Keratinocyte (primary cell): Measurements from ENCODE around the gene NRF1. TPM values are rescaled to one million over a fixed set of nuclear protein-coding genes. Genes with fewer than 3 reads are reported as not detected.

Source experiments
- DNase-seq: peaks from one replicate; pipeline ENCODE4 v3.0.0-alpha.2; 2011; ENCODE audit warnings: low read depth, missing footprints, low spot score
- FAIRE-seq: peaks from 2 replicates; lab custom pipeline; 2011; peaks lifted over from hg19 to GRCh38; lab: Jason Lieb, UNC
- H2AFZ ChIP-seq: 2 replicates; pipeline ENCODE4 v1.6.0; 2012; ENCODE audit warnings: low read length, control low read depth, inconsistent platforms; ENCODE audit not compliant: control insufficient read depth
- H3K27ac ChIP-seq: 2 replicates; pipeline ENCODE4 v1.5.1; 2011; ENCODE audit warnings: low read length; ENCODE audit not compliant: control insufficient read depth, insufficient read depth
- H3K27me3 ChIP-seq: 3 replicates; pipeline ENCODE4 v1.6.0; 2011; ENCODE audit warnings: low read length; ENCODE audit not compliant: control insufficient read depth, insufficient read depth; ENCODE audit errors: extremely low read depth
- H3K36me3 ChIP-seq, 2 experiments: 2 replicates in 1 of 2; 3 replicates in 1 of 2; pipeline ENCODE4 v1.5.1; 2011; ENCODE audit warnings: low read length in 2 of 2, mild to moderate bottlenecking in 1 of 2; ENCODE audit not compliant: control insufficient read depth in 2 of 2, insufficient read depth in 2 of 2; ENCODE audit errors: extremely low read depth in 1 of 2
- H3K4me1 ChIP-seq: 3 replicates; pipeline ENCODE4 v1.5.1; 2011; ENCODE audit warnings: low read length; ENCODE audit not compliant: control insufficient read depth, insufficient read depth; ENCODE audit errors: extremely low read depth
- H3K4me2 ChIP-seq: 3 replicates; pipeline ENCODE4 v1.6.0; 2011; ENCODE audit warnings: low read depth, low read length; ENCODE audit not compliant: control insufficient read depth, insufficient read depth; ENCODE audit errors: extremely low read depth
- H3K4me3 ChIP-seq, 3 experiments: fragments of 200-600 bp in 1 of 3; sonication (generic) in 1 of 3; 2 replicates in 2 of 3; 3 replicates in 1 of 3; pipeline ENCODE4 v1.5.1; 2011 to 2016; ENCODE audit warnings: low read length in 3 of 3, mild to moderate bottlenecking in 3 of 3, control low read depth in 2 of 3, inconsistent platforms in 1 of 3, low read depth in 1 of 3, mixed read lengths in 1 of 3, mixed run types in 1 of 3, moderate library complexity in 1 of 3; ENCODE audit not compliant: control insufficient read depth in 2 of 3, insufficient read depth in 2 of 3; ENCODE audit errors: extremely low read depth in 1 of 3
- H3K79me2 ChIP-seq: 2 replicates; pipeline ENCODE4 v1.6.0; 2012; ENCODE audit warnings: low read length; ENCODE audit not compliant: control insufficient read depth, insufficient read depth
- H3K9ac ChIP-seq: 3 replicates; pipeline ENCODE4 v1.6.0; 2011; ENCODE audit warnings: low read length; ENCODE audit not compliant: control insufficient read depth, insufficient read depth; ENCODE audit errors: extremely low read depth
- H3K9me1 ChIP-seq: 3 replicates; pipeline ENCODE4 v1.6.0; 2011; ENCODE audit warnings: low read length; ENCODE audit not compliant: control insufficient read depth, insufficient read depth; ENCODE audit errors: extremely low read depth
- H3K9me3 ChIP-seq: 2 replicates; pipeline ENCODE4 v1.5.1; 2012; ENCODE audit warnings: low read depth, low read length; ENCODE audit not compliant: control insufficient read depth
- H4K20me1 ChIP-seq: 3 replicates; pipeline ENCODE4 v1.6.0; 2011; ENCODE audit warnings: low read length; ENCODE audit not compliant: control insufficient read depth, insufficient read depth; ENCODE audit errors: extremely low read depth
- EZH2 ChIP-seq: IDR thresholded peaks from one replicate; pipeline ENCODE4 v1.6.1; 2012; ENCODE audit warnings: inconsistent platforms, mild to moderate bottlenecking, low read length, moderate library complexity
- dilution Hi-C: fragments of 300-500 bp; cut with MboI; formaldehyde crosslinking; loops from one replicate; pipeline ENCODE4 v1.7.0; 2020; ENCODE audit warnings: low sequenced_read_pairs; ENCODE audit not compliant: extremely low pct_ligation_motif_present
- polyA plus RNA-seq, 5 experiments: library from polyadenylated mRNA; depleted of rRNA in 3 of 5; stranded (reverse) in 3 of 5; stranded (forward) in 1 of 5; unstranded in 1 of 5; fragments of >200 nt; gene quantifications; 1 replicate in 1 of 5; 2 replicates in 3 of 5; 3 replicates in 1 of 5; pipeline versions ENCODE4 v1.2.1 to v1.2.3, GENCODE V29; 2011 to 2012; ENCODE audit warnings: missing spikeins in 2 of 5, low read depth in 1 of 5, low replicate concordance in 1 of 5
- TF ChIP-seq, protein P1 (sequence below), 3 experiments: IDR thresholded peaks in 1 of 3; conservative IDR thresholded peaks in 1 of 3; optimal IDR thresholded peaks in 1 of 3; 2 replicates in 2 of 3; 3 replicates in 1 of 3; pipeline versions ENCODE3 to v1.5.1; 2011; ENCODE audit warnings: low read length in 3 of 3, mild to moderate bottlenecking in 3 of 3, moderate library complexity in 2 of 3, control low read depth in 1 of 3, inconsistent platforms in 1 of 3; ENCODE audit not compliant: insufficient read depth in 2 of 3; ENCODE audit errors: extremely low read depth in 1 of 3

Gene NRF1
- polyA plus RNA-seq, 1 donor (not counting 4 experiments of a cell fraction or from before 2014, with no cell fraction given), result 12.6 TPM

DNA sequence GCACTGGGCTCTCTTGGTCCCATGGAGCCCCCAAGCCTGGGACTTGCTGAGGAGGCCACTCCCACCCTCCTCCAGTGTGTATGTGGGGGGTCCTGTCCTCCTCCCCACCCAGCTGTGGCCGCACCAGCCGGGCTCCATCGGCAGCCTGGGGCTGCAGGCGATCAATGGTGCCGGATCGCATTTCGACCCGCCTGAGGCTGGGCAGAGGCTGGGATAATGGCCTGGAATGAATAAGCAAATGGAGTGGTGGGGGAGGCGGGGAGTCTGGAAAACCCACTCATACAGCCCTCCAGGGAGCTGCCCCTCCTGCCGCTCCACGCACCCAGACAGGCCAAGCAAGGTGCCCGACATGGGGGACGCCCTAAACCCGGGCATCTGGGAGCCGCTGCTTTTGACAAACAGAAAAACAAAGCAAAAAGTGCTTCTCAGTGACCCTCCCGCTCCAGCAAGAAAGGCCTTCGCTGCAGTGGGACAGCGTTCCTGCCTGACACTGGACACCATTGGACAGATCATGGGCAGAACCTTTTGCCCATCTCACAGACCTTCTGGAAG lies 160.5 kb downstream of the NRF1 start:
- H3K36me3 ChIP-seq, result peaks cover 0 to 5% of the 10 kb centered on the region in 2 experiments
- H3K27ac ChIP-seq, result no peak overlapping the region
- no peak overlapping the region for H3K4me2 ChIP-seq
- H3K4me3 ChIP-seq, result no peak overlapping the region
- no peaks in the 10 kb centered on the region for H3K27me3 ChIP-seq
- TF ChIP-seq, protein P1, sequence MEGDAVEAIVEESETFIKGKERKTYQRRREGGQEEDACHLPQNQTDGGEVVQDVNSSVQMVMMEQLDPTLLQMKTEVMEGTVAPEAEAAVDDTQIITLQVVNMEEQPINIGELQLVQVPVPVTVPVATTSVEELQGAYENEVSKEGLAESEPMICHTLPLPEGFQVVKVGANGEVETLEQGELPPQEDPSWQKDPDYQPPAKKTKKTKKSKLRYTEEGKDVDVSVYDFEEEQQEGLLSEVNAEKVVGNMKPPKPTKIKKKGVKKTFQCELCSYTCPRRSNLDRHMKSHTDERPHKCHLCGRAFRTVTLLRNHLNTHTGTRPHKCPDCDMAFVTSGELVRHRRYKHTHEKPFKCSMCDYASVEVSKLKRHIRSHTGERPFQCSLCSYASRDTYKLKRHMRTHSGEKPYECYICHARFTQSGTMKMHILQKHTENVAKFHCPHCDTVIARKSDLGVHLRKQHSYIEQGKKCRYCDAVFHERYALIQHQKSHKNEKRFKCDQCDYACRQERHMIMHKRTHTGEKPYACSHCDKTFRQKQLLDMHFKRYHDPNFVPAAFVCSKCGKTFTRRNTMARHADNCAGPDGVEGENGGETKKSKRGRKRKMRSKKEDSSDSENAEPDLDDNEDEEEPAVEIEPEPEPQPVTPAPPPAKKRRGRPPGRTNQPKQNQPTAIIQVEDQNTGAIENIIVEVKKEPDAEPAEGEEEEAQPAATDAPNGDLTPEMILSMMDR (optimal IDR thresholded peaks at IDR 0.05 in 1 of 3, IDR thresholded peaks at IDR 0.05 in 1 of 3, conservative IDR thresholded peaks at IDR 0.05 in 1 of 3; ENCODE audit: extremely low read depth in 1 of 3, insufficient read depth in 2 of 3, low read length in 3 of 3), result no peak
- TF ChIP-seq EZH2, result no peak
- dilution Hi-C loops, result no loop called here
- H4K20me1 ChIP-seq, result peaks cover 8% of the 10 kb centered on the region
- peaks cover 4% of the 10 kb centered on the region for H3K4me1 ChIP-seq
- H3K79me2 ChIP-seq, result peaks cover 12% of the 10 kb centered on the region
- no peaks in the 10 kb centered on the region for H3K9me3 ChIP-seq
- no peak for FAIRE-seq
- H3K9ac ChIP-seq, result no peak overlapping the region
- H2AFZ ChIP-seq, result no peak overlapping the region
- no peaks in the 10 kb centered on the region for H3K9me1 ChIP-seq
- no peak for DNase-seq

DNA sequence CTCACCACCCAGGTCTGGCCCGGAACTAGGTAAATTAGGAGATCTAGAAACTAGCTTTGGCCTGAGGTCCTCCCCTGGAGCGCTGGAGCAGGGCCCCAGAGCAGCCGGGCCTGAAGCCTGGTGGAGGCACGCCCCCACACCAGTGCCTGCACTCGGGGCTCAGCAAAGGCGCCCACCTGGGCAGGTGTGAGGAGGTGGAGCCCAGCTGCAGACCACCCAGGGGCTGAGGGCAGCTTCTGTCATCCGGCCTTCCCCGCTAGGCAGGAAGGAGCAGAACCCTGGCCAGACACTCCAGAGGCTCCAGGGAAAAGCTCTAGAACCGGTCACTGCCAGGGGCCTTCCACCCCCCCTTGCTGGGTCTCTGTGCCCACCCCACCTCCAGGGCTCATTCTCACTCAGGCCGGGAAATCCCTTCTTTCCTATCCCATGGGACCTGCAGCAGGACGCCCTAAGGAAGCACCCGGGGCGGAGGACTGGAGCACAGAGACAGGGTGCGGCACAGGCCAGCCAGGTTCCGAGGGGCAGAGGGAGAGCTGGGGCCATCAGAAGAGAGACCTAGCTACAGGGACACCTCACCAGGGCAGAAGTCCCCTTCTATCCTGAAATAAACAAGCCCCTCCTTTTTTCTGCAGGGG lies 161.2 kb downstream of the NRF1 start:
- TF ChIP-seq, protein P1 (optimal IDR thresholded peaks at IDR 0.05 in 1 of 3, IDR thresholded peaks at IDR 0.05 in 1 of 3, conservative IDR thresholded peaks at IDR 0.05 in 1 of 3; ENCODE audit: extremely low read depth in 1 of 3, insufficient read depth in 2 of 3, low read length in 3 of 3), result no peak
- TF ChIP-seq EZH2, result no peak
- no peak for DNase-seq
- peaks cover 4% of the 10 kb centered on the region for H3K4me1 ChIP-seq
- peaks cover 8% of the 10 kb centered on the region for H4K20me1 ChIP-seq
- H2AFZ ChIP-seq, result no peak overlapping the region
- peaks cover 17% of the 10 kb centered on the region for H3K79me2 ChIP-seq
- no peak overlapping the region for H3K9ac ChIP-seq
- no peak overlapping the region for H3K27ac ChIP-seq
- dilution Hi-C loops, result no loop called here
- H3K27me3 ChIP-seq, result no peaks in the 10 kb centered on the region
- H3K9me3 ChIP-seq, result no peaks in the 10 kb centered on the region
- peaks cover 0 to 4% of the 10 kb centered on the region in 2 experiments for H3K36me3 ChIP-seq
- H3K4me2 ChIP-seq, result no peak overlapping the region
- H3K9me1 ChIP-seq, result no peaks in the 10 kb centered on the region
- no peak overlapping the region for H3K4me3 ChIP-seq
- no peak for FAIRE-seq
